Epithelial cell of esophagus (primary cell): Measurements from ENCODE around the gene PPARA.

Source experiments
- DNase-seq: peaks from one replicate; pipeline ENCODE4 v3.0.0; 2010; ENCODE audit warnings: low read depth
- H3K4me3 ChIP-seq: 2 replicates; pipeline ENCODE4 v1.5.1; 2011; ENCODE audit warnings: mild to moderate bottlenecking, low read length, control low read depth
- TF ChIP-seq, protein P1 (sequence below): IDR thresholded peaks from 2 replicates; pipeline ENCODE4 v1.5.1; 2011; ENCODE audit warnings: low read depth, mild to moderate bottlenecking, low read length, control low read depth, inconsistent platforms; ENCODE audit not compliant: insufficient read depth; ENCODE audit errors: missing control alignments

The PPARA gene

DNA sequence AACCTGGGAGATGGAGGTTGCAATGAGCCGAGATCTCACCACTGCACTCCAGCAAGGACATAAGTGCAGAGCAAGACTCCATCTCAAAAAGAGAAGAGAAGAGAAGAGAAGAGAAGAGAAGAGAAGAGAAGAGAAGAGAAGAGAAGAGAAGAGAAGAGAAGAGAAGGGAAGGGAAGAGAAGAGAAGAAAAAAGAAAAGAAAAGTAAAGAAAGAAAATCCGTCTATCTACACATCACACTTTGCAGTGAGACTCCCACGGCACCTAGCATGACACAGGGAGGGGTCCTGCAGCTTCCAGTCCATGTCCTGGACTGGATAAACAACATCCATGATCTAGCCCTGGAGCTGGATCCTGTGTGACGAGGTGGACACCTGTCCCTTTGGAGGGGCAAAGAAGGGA lies 4.0 kb upstream of the PPARA start:
- no peak overlapping the region for H3K4me3 ChIP-seq
- TF ChIP-seq, protein P1, sequence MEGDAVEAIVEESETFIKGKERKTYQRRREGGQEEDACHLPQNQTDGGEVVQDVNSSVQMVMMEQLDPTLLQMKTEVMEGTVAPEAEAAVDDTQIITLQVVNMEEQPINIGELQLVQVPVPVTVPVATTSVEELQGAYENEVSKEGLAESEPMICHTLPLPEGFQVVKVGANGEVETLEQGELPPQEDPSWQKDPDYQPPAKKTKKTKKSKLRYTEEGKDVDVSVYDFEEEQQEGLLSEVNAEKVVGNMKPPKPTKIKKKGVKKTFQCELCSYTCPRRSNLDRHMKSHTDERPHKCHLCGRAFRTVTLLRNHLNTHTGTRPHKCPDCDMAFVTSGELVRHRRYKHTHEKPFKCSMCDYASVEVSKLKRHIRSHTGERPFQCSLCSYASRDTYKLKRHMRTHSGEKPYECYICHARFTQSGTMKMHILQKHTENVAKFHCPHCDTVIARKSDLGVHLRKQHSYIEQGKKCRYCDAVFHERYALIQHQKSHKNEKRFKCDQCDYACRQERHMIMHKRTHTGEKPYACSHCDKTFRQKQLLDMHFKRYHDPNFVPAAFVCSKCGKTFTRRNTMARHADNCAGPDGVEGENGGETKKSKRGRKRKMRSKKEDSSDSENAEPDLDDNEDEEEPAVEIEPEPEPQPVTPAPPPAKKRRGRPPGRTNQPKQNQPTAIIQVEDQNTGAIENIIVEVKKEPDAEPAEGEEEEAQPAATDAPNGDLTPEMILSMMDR: no peak

DNA sequence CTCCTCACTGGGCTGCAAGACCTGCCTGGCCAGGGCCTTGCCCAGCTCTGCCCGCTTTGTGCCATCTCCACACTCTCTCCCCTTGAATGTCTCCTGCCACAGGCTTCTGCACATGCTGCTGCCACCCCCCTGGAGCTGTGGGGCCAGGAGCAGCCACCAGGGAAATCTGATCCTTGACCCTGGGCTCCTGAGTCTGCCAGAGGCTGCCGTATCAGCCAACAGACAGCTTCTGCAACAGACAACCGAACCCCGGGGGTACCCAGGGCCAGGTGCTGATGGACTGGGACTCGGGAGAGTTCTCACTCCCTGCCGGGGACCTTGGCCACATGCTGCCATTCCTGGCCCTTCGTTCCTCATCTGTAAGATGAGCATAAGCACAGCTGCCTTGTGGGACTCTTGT lies 3.3 kb upstream of the PPARA start:
- TF ChIP-seq, protein P1: no peak
- H3K4me3 ChIP-seq: no peak overlapping the region
- DNase-seq: no peak

More for the DNA sequence above, 4.0 kb upstream of the PPARA start:
- no peak for DNase-seq

DNA sequence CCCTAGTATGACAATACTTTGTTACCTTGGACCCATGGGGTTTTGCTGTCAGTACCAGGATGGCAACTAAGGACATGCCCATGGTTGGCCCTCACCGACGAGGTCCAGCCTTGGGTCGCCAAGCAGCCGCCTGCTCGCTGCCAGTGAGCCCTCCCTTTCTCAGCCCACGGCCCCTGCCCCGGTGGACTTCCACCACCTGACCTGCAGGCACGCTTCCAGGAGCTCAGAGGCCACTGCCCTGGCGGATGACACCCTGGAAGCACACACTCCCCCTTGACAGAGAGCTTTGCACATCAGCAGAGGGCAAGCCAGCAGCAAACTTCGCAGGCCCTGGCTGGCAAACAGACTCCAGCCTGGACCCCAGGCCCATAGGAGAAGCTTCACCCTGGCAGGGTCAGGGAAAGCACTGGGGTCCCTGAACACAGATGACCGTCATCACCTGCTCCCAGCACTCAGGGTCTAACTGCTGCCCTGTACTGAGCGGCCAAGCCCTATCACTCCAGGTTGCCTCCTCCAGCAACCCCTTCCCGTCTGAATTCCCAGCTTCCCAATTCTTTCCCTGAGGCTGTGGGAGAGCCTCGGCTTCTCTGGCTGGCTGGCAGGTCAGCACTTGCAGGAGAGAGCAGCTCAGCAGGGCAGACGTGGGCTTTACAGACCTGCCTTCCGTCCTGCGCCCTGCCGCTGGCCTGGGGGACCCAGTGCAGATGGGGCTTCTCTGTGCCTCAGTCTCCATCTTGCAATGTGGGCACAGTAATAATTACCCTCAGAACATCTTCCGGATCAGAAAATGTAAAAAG lies 2.7 kb upstream of the PPARA start:
- H3K4me3 ChIP-seq: no peak overlapping the region
- TF ChIP-seq, protein P1: no peak
- peak; percentile 72 for DNase-seq

DNA sequence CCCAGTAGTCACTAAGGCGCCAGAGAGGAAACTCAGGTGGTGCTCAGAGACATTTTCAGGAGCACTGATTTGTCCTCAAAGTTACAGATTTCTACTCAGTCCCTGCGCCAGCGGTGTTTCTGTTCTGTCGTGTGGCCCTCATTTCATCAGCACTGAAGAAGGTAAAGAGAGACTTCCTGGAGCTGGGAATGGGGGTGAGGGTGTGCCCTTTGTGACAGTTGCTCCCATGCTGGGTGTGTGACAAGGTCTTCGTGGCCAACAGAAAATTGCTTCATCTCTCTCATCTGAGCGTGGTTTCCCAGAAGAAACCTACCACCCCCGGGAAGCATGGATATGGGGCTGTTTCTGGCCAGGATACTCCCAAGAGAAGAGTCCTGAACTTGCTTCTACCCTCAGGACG lies 2.0 kb upstream of the PPARA start:
- no peak overlapping the region for H3K4me3 ChIP-seq
- no peak for DNase-seq
- TF ChIP-seq, protein P1: no peak

DNA sequence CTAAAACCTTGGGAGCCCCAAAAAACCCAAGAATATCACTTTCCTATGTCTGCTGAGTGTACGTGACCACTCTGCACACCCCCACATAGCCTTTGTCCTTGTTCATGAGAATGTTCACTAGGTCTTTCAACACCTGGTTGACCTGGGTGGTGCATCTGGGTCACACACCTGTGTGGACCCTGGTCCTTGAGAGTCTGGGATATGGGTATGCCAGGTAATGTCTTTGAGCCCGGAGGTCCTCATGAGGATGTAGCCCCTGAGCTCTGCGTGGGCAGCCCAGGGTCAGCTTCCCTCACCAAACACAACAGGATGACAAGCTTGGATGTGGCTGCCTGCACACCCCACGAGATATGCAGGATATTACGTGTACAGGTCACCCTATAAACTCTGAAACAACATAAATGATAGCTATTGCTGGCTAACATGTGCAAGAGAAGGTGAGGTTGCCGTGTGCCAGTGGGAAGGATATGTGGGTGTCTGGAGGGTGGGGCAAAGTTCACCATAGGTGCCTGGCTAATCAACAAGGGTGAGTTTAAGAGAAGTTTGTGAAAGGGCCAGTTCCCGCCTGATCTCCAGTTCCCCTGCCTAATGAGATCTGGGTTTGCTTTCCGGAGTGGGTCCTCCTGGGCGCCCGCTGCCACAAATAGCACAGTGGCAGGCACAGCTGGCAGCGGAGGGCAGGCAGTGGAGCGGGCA lies 1.4 kb upstream of the PPARA start:
- H3K4me3 ChIP-seq: no peak overlapping the region
- DNase-seq: no peak
- TF ChIP-seq, protein P1: no peak

DNA sequence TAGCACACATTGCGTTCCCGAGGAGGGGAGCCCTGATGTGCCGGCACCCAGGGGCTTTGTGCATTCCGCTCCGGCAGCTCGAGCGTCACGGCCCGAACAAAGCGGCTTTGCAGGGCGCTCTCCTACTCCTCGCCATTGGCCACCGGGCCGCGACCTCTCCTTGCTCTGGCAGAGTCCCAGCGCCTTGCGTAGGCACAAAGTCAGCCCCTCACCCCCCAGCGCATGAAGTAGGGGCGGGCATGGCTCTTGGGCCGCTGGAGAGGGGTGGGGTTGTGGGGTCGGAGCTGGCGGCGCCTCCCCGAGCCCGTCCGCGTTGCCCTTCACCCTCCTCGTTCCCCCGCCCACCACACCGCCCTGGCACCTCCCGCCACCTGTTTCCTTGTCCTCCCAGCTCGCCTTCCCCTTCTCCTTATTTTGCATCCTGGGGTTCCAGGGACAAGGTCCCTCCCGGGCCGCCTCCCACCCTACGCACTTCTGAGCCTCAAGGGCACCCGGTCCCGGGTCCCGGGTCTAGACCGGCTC lies 753 bp upstream of the PPARA start:
- peak overlapping the region; percentile 25 for H3K4me3 ChIP-seq
- DNase-seq: no peak
- TF ChIP-seq, protein P1: no peak
